ENCODE measurements around the gene KRT33A.

Gene KRT33A

GRCh38 chr17:41394254-41394996 is 43.8 kb upstream of the KRT33A start:
- H3K4me3 ChIP-seq (ENCODE audit: low read length) = no peak overlapping the region
- H3K9me2 ChIP-seq (replicated peaks; ENCODE audit: insufficient read depth, low read length) = no peaks in the 10 kb centered on the region
- H3F3A ChIP-seq (ENCODE audit: insufficient read depth, low read length) = no peaks in the 10 kb centered on the region
- no peak overlapping the region for H2AFZ ChIP-seq (ENCODE audit: low read length)
- H3K27me3 ChIP-seq (replicated peaks; ENCODE audit: insufficient read depth, low read length) = 0 out of 2 replicates have a peak, but pooled peaks cover 4% of the 10 kb centered on the region
- no peak overlapping the region for H3K27ac ChIP-seq (ENCODE audit: low read length)
- no peak overlapping the region for H3K9ac ChIP-seq (ENCODE audit: low read length)
- TF ChIP-seq EZH2 (optimal IDR thresholded peaks at IDR 0.05; ENCODE audit: low read depth, low read length) = no peak
- TF ChIP-seq EZH2phosphoT487 (IDR thresholded peaks at IDR 0.05; ENCODE audit: low read length) = no peak
- no peak for TF ChIP-seq CTCF (IDR thresholded peaks at IDR 0.05; ENCODE audit: low read length)
- DNase-seq = no peak
- H3K79me2 ChIP-seq (ENCODE audit: low read length) = no peaks in the 10 kb centered on the region
- no peak overlapping the region for H3K4me2 ChIP-seq (ENCODE audit: low read depth, low read length)
- H3K4me1 ChIP-seq (ENCODE audit: low read length) = no peaks in the 10 kb centered on the region
- H3K9me3 ChIP-seq (replicated peaks; ENCODE audit: insufficient read depth, low read length) = no peaks in the 10 kb centered on the region
- no peaks in the 10 kb centered on the region for H3K36me3 ChIP-seq (replicated peaks; ENCODE audit: insufficient read depth, low read length)
- H4K20me1 ChIP-seq (ENCODE audit: insufficient read depth, low read length) = no peaks in the 10 kb centered on the region

DNA sequence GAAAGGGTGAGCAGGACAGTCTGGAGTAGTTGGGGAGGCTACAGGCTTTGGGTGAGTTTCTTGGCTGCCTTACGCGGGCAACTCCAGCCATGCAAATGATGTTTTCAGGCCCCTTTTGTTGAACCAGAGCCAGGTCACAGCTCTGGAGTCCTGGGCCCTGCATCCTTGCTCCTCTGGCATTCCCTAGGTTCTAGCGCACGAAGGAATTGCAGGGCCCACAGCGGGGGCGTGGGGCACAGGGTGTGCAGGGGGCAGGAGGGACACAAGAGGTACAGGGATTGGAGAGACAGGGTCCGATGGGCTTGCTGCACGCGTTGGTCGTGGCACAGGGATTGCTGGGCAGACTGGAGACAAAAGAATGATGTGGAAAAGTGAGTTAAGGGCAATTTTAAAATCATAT is 43.2 kb upstream of the KRT33A start:
- no peaks in the 10 kb centered on the region for H3K9me3 ChIP-seq (replicated peaks; ENCODE audit: insufficient read depth, low read length)
- 0 out of 2 replicates have a peak, but pooled peaks cover 4% of the 10 kb centered on the region for H3K27me3 ChIP-seq (replicated peaks; ENCODE audit: insufficient read depth, low read length)
- H3K9ac ChIP-seq (ENCODE audit: low read length) = no peak overlapping the region
- DNase-seq = no peak
- H3F3A ChIP-seq (ENCODE audit: insufficient read depth, low read length) = no peaks in the 10 kb centered on the region
- H3K4me2 ChIP-seq (ENCODE audit: low read depth, low read length) = no peak overlapping the region
- H3K9me2 ChIP-seq (replicated peaks; ENCODE audit: insufficient read depth, low read length) = no peaks in the 10 kb centered on the region
- H3K4me1 ChIP-seq (ENCODE audit: low read length) = no peaks in the 10 kb centered on the region
- H3K27ac ChIP-seq (ENCODE audit: low read length) = no peak overlapping the region
- H4K20me1 ChIP-seq (ENCODE audit: insufficient read depth, low read length) = no peaks in the 10 kb centered on the region
- no peaks in the 10 kb centered on the region for H3K79me2 ChIP-seq (ENCODE audit: low read length)
- H3K36me3 ChIP-seq (replicated peaks; ENCODE audit: insufficient read depth, low read length) = no peaks in the 10 kb centered on the region
- H2AFZ ChIP-seq (ENCODE audit: low read length) = no peak overlapping the region
- TF ChIP-seq EZH2 (optimal IDR thresholded peaks at IDR 0.05; ENCODE audit: low read depth, low read length) = no peak
- no peak overlapping the region for H3K4me3 ChIP-seq (ENCODE audit: low read length)

- Histone ChIP-seq H3F3A (ENCODE audit: insufficient read depth, low read length) (no peaks in the 10 kb centered on the region), H4K20me1 (ENCODE audit: insufficient read depth, low read length) (no peaks in the 10 kb centered on the region), H3K9ac (ENCODE audit: low read length) (no peak overlapping the region), H3K9me2 (replicated peaks; ENCODE audit: insufficient read depth, low read length) (no peaks in the 10 kb centered on the region), H3K27ac (ENCODE audit: low read length) (no peak overlapping the region), H3K9me3 (replicated peaks; ENCODE audit: insufficient read depth, low read length) (no peaks in the 10 kb centered on the region), H3K36me3 (replicated peaks; ENCODE audit: insufficient read depth, low read length) (no peaks in the 10 kb centered on the region), H3K4me2 (ENCODE audit: low read depth, low read length) (no peak overlapping the region), H3K27me3 (replicated peaks; ENCODE audit: insufficient read depth, low read length) (0 out of 2 replicates have a peak, but pooled peaks cover 4% of the 10 kb centered on the region), H2AFZ (ENCODE audit: low read length) (no peak overlapping the region), H3K4me3 (ENCODE audit: low read length) (no peak overlapping the region), H3K4me1 (ENCODE audit: low read length) (no peaks in the 10 kb centered on the region), H3K79me2 (ENCODE audit: low read length) (no peaks in the 10 kb centered on the region)
- TF ChIP-seq CTCF (IDR thresholded peaks at IDR 0.05; ENCODE audit: low read length) (no peak), EZH2 (optimal IDR thresholded peaks at IDR 0.05; ENCODE audit: low read depth, low read length) (no peak), EZH2phosphoT487 (IDR thresholded peaks at IDR 0.05; ENCODE audit: low read length) (no peak)
- DNase-seq = no peak
Measured at GRCh38 chr17:41393294-41393693, 42.7 kb upstream of the KRT33A start.

DNA sequence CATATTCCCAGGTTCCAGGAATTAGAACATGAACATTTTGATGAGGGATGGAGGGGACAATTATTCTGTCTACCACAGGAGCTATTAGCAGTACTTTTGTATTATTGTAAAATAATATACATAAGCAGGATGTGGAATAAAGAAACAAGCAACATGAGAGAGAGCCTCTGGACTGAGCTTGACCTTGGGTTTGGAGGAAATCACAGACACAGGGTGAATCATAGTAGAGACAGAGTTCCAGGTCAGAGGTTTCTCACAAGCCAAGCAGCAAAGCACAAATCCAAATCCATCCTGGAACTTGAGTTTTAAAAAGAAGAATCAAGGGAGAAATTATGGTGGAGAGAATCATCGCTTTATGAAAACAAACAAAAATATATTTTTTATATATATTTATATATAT is 41.6 kb upstream of the KRT33A start:
- no peaks in the 10 kb centered on the region for H3K79me2 ChIP-seq (ENCODE audit: low read length)
- no peaks in the 10 kb centered on the region for H3K9me2 ChIP-seq (replicated peaks; ENCODE audit: insufficient read depth, low read length)
- no peak overlapping the region for H3K27ac ChIP-seq (ENCODE audit: low read length)
- TF ChIP-seq CTCF (IDR thresholded peaks at IDR 0.05; ENCODE audit: low read length) = no peak
- no peak for TF ChIP-seq EZH2 (optimal IDR thresholded peaks at IDR 0.05; ENCODE audit: low read depth, low read length)
- TF ChIP-seq EZH2phosphoT487 (IDR thresholded peaks at IDR 0.05; ENCODE audit: low read length) = no peak
- no peak overlapping the region for H3K4me2 ChIP-seq (ENCODE audit: low read depth, low read length)
- no peak overlapping the region for H3K4me3 ChIP-seq (ENCODE audit: low read length)
- no peak overlapping the region for H3K9ac ChIP-seq (ENCODE audit: low read length)
- DNase-seq = no peak
- H3K9me3 ChIP-seq (replicated peaks; ENCODE audit: insufficient read depth, low read length) = no peaks in the 10 kb centered on the region
- H3F3A ChIP-seq (ENCODE audit: insufficient read depth, low read length) = no peaks in the 10 kb centered on the region
- H2AFZ ChIP-seq (ENCODE audit: low read length) = no peak overlapping the region
- 0 out of 2 replicates have a peak, but pooled peaks cover 4% of the 10 kb centered on the region for H3K27me3 ChIP-seq (replicated peaks; ENCODE audit: insufficient read depth, low read length)
- no peaks in the 10 kb centered on the region for H4K20me1 ChIP-seq (ENCODE audit: insufficient read depth, low read length)
- H3K36me3 ChIP-seq (replicated peaks; ENCODE audit: insufficient read depth, low read length) = no peaks in the 10 kb centered on the region
- H3K4me1 ChIP-seq (ENCODE audit: low read length) = no peaks in the 10 kb centered on the region

All from MM.1S (cell line).